IMR-90 (cell line): ENCODE measurements around the gene PKN3. TPM values are rescaled to one million over a fixed set of nuclear protein-coding genes. Genes with fewer than 3 reads are reported as not detected.
A peak's percentile ranks its signal among the peaks of the same experiment; 100 is the strongest.

Experiments used
- ATAC-seq: fragments of 200-7000 bp; cut with Tn5 transposase; 2 replicates; pipeline ENCODE4 v1.9.1; 2020; ENCODE audit warnings: low read depth, mild to moderate bottlenecking, moderate library complexity
- BruUV-seq: library from RNA; stranded (reverse); fragments of 400-500 nt; replicated peaks from 2 replicates; lab custom pipeline; 2021; lab: Mats Ljungman, UMichigan
- CTCF ChIA-PET: fragments of 300-600 bp; formaldehyde crosslinking; extraction: SDS; loops from one replicate; lab custom pipeline; 2021; ENCODE audit warnings: antibody characterized with exemption; lab: Yijun Ruan, JAX
- POLR2A ChIA-PET: fragments of 300-600 bp; sonication (Branson Sonifier 250); formaldehyde crosslinking; loops from one replicate; lab custom pipeline; 2022; ENCODE audit warnings: antibody characterized with exemption; ENCODE audit not compliant: unreplicated experiment; lab: Charles Lee
- DNase-seq: peaks from one replicate; pipeline ENCODE4 v3.0.0; 2013
- H2AFZ ChIP-seq: replicated peaks from 2 replicates; pipeline ENCODE3; 2013; ENCODE audit warnings: low read length, mild to moderate bottlenecking; ENCODE audit not compliant: poor library complexity
- H2AK5ac ChIP-seq: 2 replicates; pipeline ENCODE4 v1.6.1; 2013; ENCODE audit warnings: low read depth, low read length, inconsistent platforms
- H2AK9ac ChIP-seq: replicated peaks from 2 replicates; pipeline ENCODE3; 2013; ENCODE audit warnings: mild to moderate bottlenecking, low read depth, low read length, moderate library complexity; ENCODE audit not compliant: poor library complexity
- H2BK120ac ChIP-seq: 2 replicates; pipeline ENCODE4 v1.6.1; 2013; ENCODE audit warnings: low read depth, low read length, inconsistent platforms
- H2BK15ac ChIP-seq: 3 replicates; pipeline ENCODE4 v1.6.1; 2013; ENCODE audit warnings: low read depth, low read length, inconsistent platforms
- H2BK20ac ChIP-seq: 2 replicates; pipeline ENCODE4 v1.6.1; 2013; ENCODE audit warnings: low read depth, mild to moderate bottlenecking, inconsistent platforms, low read length, moderate library complexity
- H2BK5ac ChIP-seq: 2 replicates; pipeline ENCODE4 v1.6.1; 2013; ENCODE audit warnings: mild to moderate bottlenecking, low read depth, low read length, inconsistent platforms; ENCODE audit not compliant: poor library complexity, severe bottlenecking
- H3K14ac ChIP-seq: replicated peaks from 2 replicates; pipeline ENCODE4 v1.6.1; 2013; ENCODE audit warnings: low read depth, low read length, inconsistent platforms
- H3K18ac ChIP-seq: 2 replicates; pipeline ENCODE4 v1.6.1; 2013; ENCODE audit warnings: low read depth, low read length, control low read depth
- H3K23ac ChIP-seq: 2 replicates; pipeline ENCODE4 v1.6.1; 2013; ENCODE audit warnings: low read depth, low read length, inconsistent platforms
- H3K27ac ChIP-seq: 2 replicates; pipeline ENCODE4 v1.5.1; 2013; ENCODE audit warnings: mild to moderate bottlenecking, control low read depth, low read length; ENCODE audit not compliant: insufficient read depth
- H3K27me3 ChIP-seq: 2 replicates; pipeline ENCODE4 v1.6.1; 2013; ENCODE audit warnings: low read length; ENCODE audit not compliant: control insufficient read depth, insufficient read depth
- H3K36me3 ChIP-seq: 2 replicates; pipeline ENCODE4 v1.6.1; 2013; ENCODE audit warnings: low read length, mixed read lengths; ENCODE audit not compliant: control insufficient read depth, insufficient read depth
- H3K4ac ChIP-seq: 2 replicates; pipeline ENCODE4 v1.6.1; 2013; ENCODE audit warnings: low read depth, low read length, inconsistent platforms
- H3K4me1 ChIP-seq: 2 replicates; pipeline ENCODE4 v1.6.1; 2013; ENCODE audit warnings: low read length, mixed read lengths; ENCODE audit not compliant: control insufficient read depth, insufficient read depth
- H3K4me2 ChIP-seq: 2 replicates; pipeline ENCODE4 v1.6.1; 2013; ENCODE audit warnings: low read depth, mild to moderate bottlenecking, control low read depth, low read length, moderate library complexity
- H3K4me3 ChIP-seq: 2 replicates; pipeline ENCODE4 v1.5.1; 2013; ENCODE audit warnings: low read depth, mild to moderate bottlenecking, control low read depth, low read length, moderate library complexity; ENCODE audit not compliant: insufficient read depth
- H3K56ac ChIP-seq: 2 replicates; pipeline ENCODE4 v1.6.1; 2013; ENCODE audit warnings: low read length, inconsistent platforms; ENCODE audit not compliant: insufficient read depth; ENCODE audit errors: extremely low read depth
- H3K79me1 ChIP-seq, 2 experiments: 2 replicates each; pipeline ENCODE4 v1.6.1; 2013; ENCODE audit warnings: low read length in 2 of 2, inconsistent platforms in 1 of 2, low read depth in 1 of 2
- H3K9ac ChIP-seq: 2 replicates; pipeline ENCODE4 v1.6.1; 2013; ENCODE audit warnings: low read depth, low read length, control low read depth
- H3K9me1 ChIP-seq: 2 replicates; pipeline ENCODE4 v1.6.1; 2013; ENCODE audit warnings: low read length, inconsistent platforms; ENCODE audit not compliant: insufficient read depth
- H3K9me3 ChIP-seq: 2 replicates; pipeline ENCODE4 v1.6.1; 2013; ENCODE audit warnings: low read length; ENCODE audit not compliant: control insufficient read depth, insufficient read depth
- H4K20me1 ChIP-seq: 2 replicates; pipeline ENCODE4 v1.6.1; 2013; ENCODE audit warnings: low read length, inconsistent platforms; ENCODE audit not compliant: insufficient read depth
- H4K5ac ChIP-seq: 2 replicates; pipeline ENCODE4 v1.6.1; 2013; ENCODE audit warnings: mild to moderate bottlenecking, low read depth, low read length, control low read depth
- H4K8ac ChIP-seq, 2 experiments: 2 replicates each; pipeline ENCODE4 v1.6.1; 2013; ENCODE audit warnings: low read depth in 2 of 2, low read length in 2 of 2, control low read depth in 1 of 2, inconsistent platforms in 1 of 2
- H4K91ac ChIP-seq: 2 replicates; pipeline ENCODE4 v1.6.1; 2013; ENCODE audit warnings: low read depth, low read length, inconsistent platforms; ENCODE audit not compliant: insufficient read depth
- BHLHE40 ChIP-seq: fragments of 150-350 bp; IDR thresholded peaks from 2 replicates; pipeline ENCODE4 v1.6.1; 2016; ENCODE audit warnings: mild to moderate bottlenecking, low read depth, low read length
- CEBPB ChIP-seq: IDR thresholded peaks from 2 replicates; pipeline ENCODE4 v1.6.1; 2012; ENCODE audit warnings: low read depth, low read length, improper control_type of control experiment
- CHD1 ChIP-seq: IDR thresholded peaks from 2 replicates; pipeline ENCODE4 v1.6.1; 2012; ENCODE audit warnings: low read depth, low read length, improper control_type of control experiment
- FOS ChIP-seq: fragments of 150-350 bp; IDR thresholded peaks from 2 replicates; pipeline ENCODE4 v1.6.1; 2016; ENCODE audit warnings: low read depth, low read length
- MAFK ChIP-seq: IDR thresholded peaks from 2 replicates; pipeline ENCODE4 v1.6.1; 2012; ENCODE audit warnings: low read depth, low read length, improper control_type of control experiment
- MAZ ChIP-seq: IDR thresholded peaks from 2 replicates; pipeline ENCODE4 v1.6.1; 2012; ENCODE audit warnings: low read depth, mild to moderate bottlenecking, low read length, improper control_type of control experiment, moderate library complexity, borderline replicate concordance
- MXI1 ChIP-seq: IDR thresholded peaks from 2 replicates; pipeline ENCODE4 v1.6.1; 2012; ENCODE audit warnings: low read depth, mild to moderate bottlenecking, low read length, moderate library complexity, borderline replicate concordance
- NFE2L2 ChIP-seq: fragments of 150-350 bp; IDR thresholded peaks from 2 replicates; pipeline ENCODE4 v1.6.1; 2016; ENCODE audit warnings: low read depth, mild to moderate bottlenecking, low read length
- POLR2A ChIP-seq: IDR thresholded peaks from 2 replicates; pipeline ENCODE4 v1.6.1; 2012; ENCODE audit warnings: mild to moderate bottlenecking, low read depth, low read length
- RAD21 ChIP-seq: IDR thresholded peaks from 2 replicates; pipeline ENCODE4 v1.6.1; 2012; ENCODE audit warnings: low read length, improper control_type of control experiment
- RCOR1 ChIP-seq: IDR thresholded peaks from 2 replicates; pipeline ENCODE4 v1.6.1; 2012; ENCODE audit warnings: mild to moderate bottlenecking, low read length, improper control_type of control experiment; ENCODE audit not compliant: insufficient replicate concordance
- RFX5 ChIP-seq: IDR thresholded peaks from 2 replicates; pipeline ENCODE4 v1.8.0; 2012; ENCODE audit warnings: low read depth, mild to moderate bottlenecking, low read length, moderate library complexity
- SMC3 ChIP-seq: fragments of 150-350 bp; IDR thresholded peaks from 2 replicates; pipeline ENCODE4 v1.6.1; 2016; ENCODE audit warnings: low read depth, mild to moderate bottlenecking, antibody characterized with exemption, low read length, moderate library complexity
- WGBS, 2 experiments: methylation state at CpG; one replicate each; pipeline versions ENCODE4 v1.1.5 to v1.1.7; 2013; ENCODE audit warnings: missing lambda C conversion rate in 2 of 2; ENCODE audit not compliant: insufficient read length in 1 of 2; ENCODE audit errors: extremely low coverage in 2 of 2; 5-methylcytosine and 5-hydroxymethylcytosine counted together
- dilution Hi-C: fragments of 300-500 bp; cut with HindIII; formaldehyde crosslinking; loops from one replicate; pipeline ENCODE4 v1.14.3; 2018; ENCODE audit warnings: low sequenced_read_pairs; ENCODE audit not compliant: unreplicated experiment
- in situ Hi-C: fragments of 300-500 bp; cut with MboI; formaldehyde crosslinking; loops from 3 replicates; pipeline ENCODE4 v1.14.3; 2019; ENCODE audit warnings: low sequenced_read_pairs, inconsistent platforms, mixed read lengths
- intact Hi-C: fragments of 100-400 bp; cut with micrococcal nuclease; formaldehyde crosslinking; loops from 2 replicates; pipeline ENCODE4 v1.10.0; 2022
- polyA plus RNA-seq, 3 experiments: library from polyadenylated mRNA; depleted of rRNA; stranded (reverse); fragments of >200 nt; gene quantifications; 2 replicates each; pipeline ENCODE4 v1.2.3, GENCODE V29; 2012; ENCODE audit warnings: low replicate concordance in 1 of 3
- total RNA-seq: library from RNA; depleted of rRNA; stranded (reverse); fragments of >200 nt; gene quantifications from 2 replicates; pipeline ENCODE4 v1.2.3, GENCODE V29; 2012
- TF ChIP-seq, protein P1 (sequence below): fragments of 150-350 bp; IDR thresholded peaks from 2 replicates; pipeline ENCODE4 v1.6.1; 2017; ENCODE audit warnings: mild to moderate bottlenecking, antibody characterized with exemption, low read length, low read depth
- TF ChIP-seq, protein P2 (sequence below): conservative IDR thresholded peaks from 2 replicates; pipeline ENCODE4 v1.5.1; 2012; ENCODE audit warnings: mild to moderate bottlenecking, low read depth, low read length, improper control_type of control experiment
- TF ChIP-seq, protein P3 (sequence below): fragments of 150-350 bp; IDR thresholded peaks from 2 replicates; pipeline ENCODE4 v1.6.1; 2016; ENCODE audit warnings: low read depth, mild to moderate bottlenecking, low read length, moderate library complexity, borderline replicate concordance

Gene PKN3
- total and polyA plus RNA-seq, 2 of the 4 experiments (the other 2 are of a cell fraction) = 1.6 to 3.8 TPM

DNA sequence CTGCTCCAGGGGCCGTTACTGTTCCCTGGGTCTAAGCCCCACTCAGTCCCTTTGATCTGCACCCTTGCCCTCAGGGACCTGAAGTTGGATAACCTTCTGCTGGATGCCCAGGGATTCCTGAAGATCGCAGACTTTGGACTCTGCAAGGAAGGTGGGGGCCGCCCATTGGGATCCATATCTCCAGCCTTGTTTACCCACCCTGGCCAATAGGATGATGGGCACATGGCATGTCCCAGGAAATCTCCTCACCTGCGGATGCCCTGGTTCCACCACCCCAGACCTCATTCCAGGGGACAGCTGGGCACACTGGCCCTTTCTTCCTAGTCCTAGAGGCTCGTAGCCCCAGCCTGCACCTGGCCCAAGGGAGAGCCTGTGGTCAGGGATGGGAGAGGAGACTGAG lies 16.2 kb downstream of the PKN3 start:
- no peak overlapping the region for H3K23ac ChIP-seq
- H3K9ac ChIP-seq = no peak overlapping the region
- no peak overlapping the region for H2BK15ac ChIP-seq
- no peak overlapping the region for H4K91ac ChIP-seq
- TF ChIP-seq, protein P1, sequence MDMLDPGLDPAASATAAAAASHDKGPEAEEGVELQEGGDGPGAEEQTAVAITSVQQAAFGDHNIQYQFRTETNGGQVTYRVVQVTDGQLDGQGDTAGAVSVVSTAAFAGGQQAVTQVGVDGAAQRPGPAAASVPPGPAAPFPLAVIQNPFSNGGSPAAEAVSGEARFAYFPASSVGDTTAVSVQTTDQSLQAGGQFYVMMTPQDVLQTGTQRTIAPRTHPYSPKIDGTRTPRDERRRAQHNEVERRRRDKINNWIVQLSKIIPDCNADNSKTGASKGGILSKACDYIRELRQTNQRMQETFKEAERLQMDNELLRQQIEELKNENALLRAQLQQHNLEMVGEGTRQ = no peak
- no peak for TF ChIP-seq POLR2A
- TF ChIP-seq MAZ = no peak
- TF ChIP-seq FOS = no peak
- TF ChIP-seq, protein P2, sequence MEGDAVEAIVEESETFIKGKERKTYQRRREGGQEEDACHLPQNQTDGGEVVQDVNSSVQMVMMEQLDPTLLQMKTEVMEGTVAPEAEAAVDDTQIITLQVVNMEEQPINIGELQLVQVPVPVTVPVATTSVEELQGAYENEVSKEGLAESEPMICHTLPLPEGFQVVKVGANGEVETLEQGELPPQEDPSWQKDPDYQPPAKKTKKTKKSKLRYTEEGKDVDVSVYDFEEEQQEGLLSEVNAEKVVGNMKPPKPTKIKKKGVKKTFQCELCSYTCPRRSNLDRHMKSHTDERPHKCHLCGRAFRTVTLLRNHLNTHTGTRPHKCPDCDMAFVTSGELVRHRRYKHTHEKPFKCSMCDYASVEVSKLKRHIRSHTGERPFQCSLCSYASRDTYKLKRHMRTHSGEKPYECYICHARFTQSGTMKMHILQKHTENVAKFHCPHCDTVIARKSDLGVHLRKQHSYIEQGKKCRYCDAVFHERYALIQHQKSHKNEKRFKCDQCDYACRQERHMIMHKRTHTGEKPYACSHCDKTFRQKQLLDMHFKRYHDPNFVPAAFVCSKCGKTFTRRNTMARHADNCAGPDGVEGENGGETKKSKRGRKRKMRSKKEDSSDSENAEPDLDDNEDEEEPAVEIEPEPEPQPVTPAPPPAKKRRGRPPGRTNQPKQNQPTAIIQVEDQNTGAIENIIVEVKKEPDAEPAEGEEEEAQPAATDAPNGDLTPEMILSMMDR = no peak
- TF ChIP-seq NFE2L2 = no peak
- no peak for TF ChIP-seq RCOR1
- no peak for TF ChIP-seq CEBPB
- no peak for TF ChIP-seq RFX5
- TF ChIP-seq, protein P3, sequence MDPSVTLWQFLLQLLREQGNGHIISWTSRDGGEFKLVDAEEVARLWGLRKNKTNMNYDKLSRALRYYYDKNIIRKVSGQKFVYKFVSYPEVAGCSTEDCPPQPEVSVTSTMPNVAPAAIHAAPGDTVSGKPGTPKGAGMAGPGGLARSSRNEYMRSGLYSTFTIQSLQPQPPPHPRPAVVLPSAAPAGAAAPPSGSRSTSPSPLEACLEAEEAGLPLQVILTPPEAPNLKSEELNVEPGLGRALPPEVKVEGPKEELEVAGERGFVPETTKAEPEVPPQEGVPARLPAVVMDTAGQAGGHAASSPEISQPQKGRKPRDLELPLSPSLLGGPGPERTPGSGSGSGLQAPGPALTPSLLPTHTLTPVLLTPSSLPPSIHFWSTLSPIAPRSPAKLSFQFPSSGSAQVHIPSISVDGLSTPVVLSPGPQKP = no peak
- no peak for TF ChIP-seq SMC3
- no peak for TF ChIP-seq MXI1
- TF ChIP-seq BHLHE40 = no peak
- no peak for TF ChIP-seq CHD1
- TF ChIP-seq RAD21 = no peak
- TF ChIP-seq MAFK = no peak
- H3K9me3 ChIP-seq = no peaks in the 10 kb centered on the region
- 0 out of 2 replicates have a peak, but pooled peaks cover 3% of the 10 kb centered on the region for H3K9me1 ChIP-seq
- H3K4me3 ChIP-seq = no peak overlapping the region
- peaks cover 2% of the 10 kb centered on the region; the same call in 1 of the 2 replicates for H3K4me1 ChIP-seq
- H2AK9ac ChIP-seq = peak overlapping the region; percentile 55
- dilution Hi-C loops (no loop called here), in situ Hi-C loops (no loop called here), intact Hi-C loops (no loop called here)
- BruUV-seq = no TSS peak
- H3K79me1 ChIP-seq = peaks cover under 1 to 5% of the 10 kb centered on the region in 2 experiments; a peak in 2 of 4 replicates
- H3K18ac ChIP-seq = no peak overlapping the region
- H3K27me3 ChIP-seq = no peaks in the 10 kb centered on the region
- peaks cover 3% of the 10 kb centered on the region for H3K36me3 ChIP-seq
- H4K5ac ChIP-seq = no peak overlapping the region
- H2BK20ac ChIP-seq = no peak overlapping the region
- ChIA-PET POLR2A (no interaction called here), CTCF (no interaction called here)
- no peak overlapping the region for H2BK120ac ChIP-seq
- H3K56ac ChIP-seq = no peak overlapping the region
- no peaks in the 10 kb centered on the region for H4K20me1 ChIP-seq
- no peak overlapping the region for H2BK5ac ChIP-seq
- no peak overlapping the region for H2AFZ ChIP-seq
- no peak overlapping the region for H3K4ac ChIP-seq
- no peak for DNase-seq
- H2AK5ac ChIP-seq = no peak overlapping the region
- H3K14ac ChIP-seq = no peak overlapping the region
- H3K4me2 ChIP-seq = no peak overlapping the region
- WGBS, 2 experiments = no CpG with 5 or more reads among the region's 5 CpGs
- no peak overlapping the region for H3K27ac ChIP-seq
- H4K8ac ChIP-seq = no peak overlapping the region
- no peak for ATAC-seq
